GM18498 (cell line): ENCODE results near the gene YJU2.
"Not testable (repeated sequence)": the region's sequence is repeated elsewhere in the genome, so short reads cannot be mapped to it uniquely, and the experiment has no call there.

Experiments
- ATAC-seq: cut with Tn5 transposase; IDR thresholded peaks from one replicate; pipeline ENCODE4 v1.9.1; 2021; ENCODE audit warnings: mild to moderate bottlenecking, moderate library complexity; ENCODE audit not compliant: unreplicated experiment

The YJU2 gene

DNA sequence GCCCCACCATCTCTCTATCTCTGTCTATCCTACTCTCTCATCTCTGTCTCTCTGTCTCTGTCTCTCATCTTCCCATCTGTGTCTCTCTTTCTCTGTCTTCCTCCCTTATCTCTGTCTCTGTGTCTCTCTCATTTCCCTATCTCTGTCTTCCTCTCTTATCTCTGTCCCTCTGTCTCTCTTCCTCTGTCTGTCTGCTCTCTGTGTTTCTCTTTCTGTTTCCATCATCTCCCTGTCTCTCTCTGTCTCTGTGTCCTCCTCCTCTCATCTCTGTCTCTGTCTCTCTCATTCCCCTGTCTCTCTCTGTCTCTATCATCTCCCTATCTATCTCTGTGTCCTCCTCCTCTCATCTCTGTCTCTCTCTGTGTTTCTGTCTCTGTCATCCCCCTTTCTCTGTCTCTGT lies 19.1 kb upstream of the YJU2 start:
- no peak for ATAC-seq

- no peak for ATAC-seq
Observed at GRCh38 chr19:4228765-4229178, 18.1 kb upstream of the YJU2 start.

GRCh38 chr19:4229179-4229931 lies 17.5 kb upstream of the YJU2 start, which contains the start of gene EBI3:
Gene EBI3, plus strand, starts transcription at chr19:4229523. Its CDS starts 28 bp downstream, at chr19:4229551.
- ATAC-seq: peak; percentile 61

DNA sequence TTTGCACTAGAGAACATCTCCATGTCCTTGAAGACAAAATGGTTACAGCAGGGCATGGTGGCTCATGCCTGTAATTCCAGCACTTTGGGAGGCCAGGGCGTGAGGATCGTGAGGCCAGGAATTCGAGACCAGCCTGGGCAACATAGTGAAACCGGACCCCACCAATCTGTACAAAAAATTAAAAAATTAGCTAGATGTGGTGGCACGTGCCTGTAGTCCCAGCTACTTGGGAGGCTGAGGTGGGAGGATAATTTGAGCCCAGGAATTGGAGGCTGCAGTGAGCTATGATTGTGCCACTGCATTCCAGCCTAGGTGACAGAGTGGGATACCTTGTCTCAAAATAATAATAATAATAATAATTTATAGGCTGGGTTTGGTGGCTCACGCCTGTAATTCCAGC lies 16.6 kb upstream of the YJU2 start:
- not testable (repeated sequence) for ATAC-seq

DNA sequence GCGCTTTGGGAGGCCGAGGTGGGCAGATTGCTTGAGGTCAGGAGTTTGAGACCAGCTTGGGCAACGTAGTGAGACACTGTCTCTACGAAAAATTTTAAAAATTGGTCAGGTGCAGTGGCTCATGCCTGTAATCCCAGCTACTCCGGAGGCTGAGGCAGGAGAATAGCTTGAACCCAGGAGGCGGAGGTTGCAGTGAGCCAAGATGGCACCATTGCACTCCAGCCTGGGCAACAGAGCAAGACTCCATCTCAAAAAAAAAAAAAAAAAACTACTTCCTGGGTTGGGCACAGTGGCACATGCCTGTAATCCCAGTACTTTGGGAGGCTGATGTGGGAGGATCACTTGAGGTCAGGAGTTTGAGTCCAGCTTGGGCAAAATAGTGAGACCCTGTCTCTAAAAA lies 15.4 kb upstream of the YJU2 start:
- ATAC-seq: not testable (repeated sequence)

- ATAC-seq: not testable (repeated sequence)
Observed at GRCh38 chr19:4232139-4232538, 14.7 kb upstream of the YJU2 start.

- ATAC-seq: no peak
Observed at GRCh38 chr19:4232614-4233281, 14.1 kb upstream of the YJU2 start.

DNA sequence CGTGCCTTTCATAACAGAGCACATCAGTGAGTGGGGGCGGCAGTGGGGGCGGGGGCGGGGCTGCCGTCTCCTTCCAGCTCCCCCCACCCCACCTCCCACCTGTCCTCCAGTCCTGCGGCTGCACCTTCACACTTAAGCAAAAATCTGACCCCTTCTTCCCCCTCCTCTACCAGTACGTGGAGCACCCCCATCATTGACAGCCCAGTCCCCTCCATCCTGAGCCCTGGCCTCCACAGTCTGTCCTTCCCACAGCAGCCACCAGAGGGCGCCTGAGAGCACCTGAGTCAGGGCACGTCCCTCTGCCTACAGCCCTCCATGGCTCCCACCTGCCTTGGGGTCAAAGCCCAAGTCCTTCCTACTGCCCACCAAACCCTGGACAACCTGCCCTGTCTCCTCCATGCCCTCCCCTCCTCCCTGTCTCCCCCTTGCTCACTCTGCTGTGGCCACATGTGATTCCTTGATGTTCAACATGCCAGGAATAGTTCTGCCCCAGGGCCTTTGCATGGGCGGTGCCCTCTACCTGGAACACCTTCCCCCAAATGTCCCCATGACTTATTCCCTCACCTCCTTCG lies 13.5 kb upstream of the YJU2 start:
- ATAC-seq: no peak

DNA sequence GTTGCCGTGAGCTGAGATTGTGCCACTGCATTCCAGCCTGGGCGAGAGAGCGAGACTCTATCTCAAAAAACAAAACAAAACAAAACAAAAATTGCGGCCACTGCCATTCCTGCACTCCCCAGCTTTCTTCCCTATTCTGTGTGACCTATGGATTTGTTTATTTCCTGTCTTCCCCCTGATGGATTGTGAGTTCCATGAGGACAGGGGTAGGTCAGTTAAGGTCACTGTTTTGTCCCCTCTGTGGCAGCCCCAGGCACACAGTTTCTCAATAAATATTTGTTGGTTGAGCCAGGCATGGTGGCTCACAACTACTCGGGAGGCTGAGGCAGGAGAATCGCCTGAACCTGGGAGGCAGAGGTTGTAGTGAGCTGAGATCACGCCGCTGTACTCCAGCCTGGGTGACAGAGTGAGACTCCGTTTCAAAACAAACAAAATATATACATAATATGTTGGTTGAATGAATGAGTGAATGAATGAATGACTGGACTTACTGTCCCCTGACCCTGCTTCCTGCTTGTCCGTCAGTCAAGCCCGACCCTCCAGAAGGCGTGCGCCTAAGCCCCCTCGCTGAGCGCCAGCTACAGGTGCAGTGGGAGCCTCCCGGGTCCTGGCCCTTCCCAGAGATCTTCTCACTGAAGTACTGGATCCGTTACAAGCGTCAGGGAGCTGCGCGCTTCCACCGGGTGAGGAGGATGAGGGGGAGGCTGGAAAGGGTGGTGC lies 12.6 kb upstream of the YJU2 start:
- ATAC-seq: no peak

- ATAC-seq: no peak
Observed at GRCh38 chr19:4234862-4235201, 12.0 kb upstream of the YJU2 start.

DNA sequence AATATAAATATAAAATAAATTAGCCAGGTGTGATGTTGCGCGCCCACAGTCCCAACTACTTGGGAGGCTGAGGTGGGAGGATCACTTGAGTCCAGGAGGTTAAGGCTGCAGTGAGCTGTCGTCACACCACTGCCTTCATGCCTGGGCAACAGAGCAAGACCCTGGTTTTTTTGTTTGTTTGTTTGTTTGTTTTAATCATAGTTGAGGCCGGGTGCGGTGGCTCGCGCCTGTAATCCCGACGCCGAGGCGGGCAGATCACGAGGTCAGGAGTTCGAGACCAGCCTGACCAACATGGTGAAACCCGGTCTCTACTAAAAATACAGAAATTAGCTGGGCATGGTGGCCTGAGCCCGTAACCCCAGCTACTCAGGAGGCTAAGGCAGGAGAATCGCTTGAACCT lies 9.4 kb upstream of the YJU2 start:
- not testable (repeated sequence) for ATAC-seq

- no peak for ATAC-seq
Observed at GRCh38 chr19:4238831-4239230, 8.0 kb upstream of the YJU2 start.

- ATAC-seq: no peak
Observed at GRCh38 chr19:4241824-4242430, 5.0 kb upstream of the YJU2 start.

DNA sequence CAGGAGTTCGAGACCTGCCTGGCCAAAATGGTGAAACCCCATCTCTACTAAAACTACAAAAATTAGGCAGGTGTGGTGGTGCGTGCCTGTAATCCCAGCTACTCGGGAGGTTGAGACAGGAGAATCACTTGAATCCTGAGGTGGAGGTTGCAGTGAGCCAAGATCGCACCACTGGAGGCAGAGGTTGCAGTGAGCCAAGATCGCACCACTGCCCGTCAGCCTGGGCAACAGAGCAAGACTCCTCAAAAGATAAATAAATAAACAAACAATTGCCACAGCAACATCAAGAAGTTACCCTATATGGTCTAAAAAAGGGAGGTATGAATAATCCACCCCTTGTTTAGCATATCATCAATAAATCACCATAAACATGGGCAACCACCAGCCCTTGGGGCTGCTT lies 942 bp upstream of the YJU2 start:
- ATAC-seq: not testable (repeated sequence)

GRCh38 chr19:4256563-4256962 lies 9.7 kb downstream of the YJU2 start:
- no peak for ATAC-seq

DNA sequence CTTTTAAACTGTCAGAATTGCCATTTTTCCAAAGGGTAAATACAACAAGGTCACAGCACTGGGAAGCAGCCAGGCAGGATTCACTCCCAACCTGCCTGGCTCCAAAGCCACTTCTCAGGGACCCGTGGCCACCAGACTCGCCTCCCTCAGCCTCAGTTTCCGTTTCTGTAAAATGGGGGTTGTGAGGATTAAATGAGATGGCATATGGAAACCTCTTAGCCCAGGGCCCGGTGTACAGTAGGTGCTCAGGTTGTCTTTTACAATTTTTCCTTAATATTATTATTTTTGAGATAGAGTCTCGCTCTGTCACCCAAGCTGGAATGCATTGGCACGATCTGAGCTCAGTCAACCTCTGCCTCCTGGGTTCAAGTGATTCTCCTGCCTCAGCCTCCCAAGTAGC lies 10.1 kb downstream of the YJU2 start:
- no peak for ATAC-seq

DNA sequence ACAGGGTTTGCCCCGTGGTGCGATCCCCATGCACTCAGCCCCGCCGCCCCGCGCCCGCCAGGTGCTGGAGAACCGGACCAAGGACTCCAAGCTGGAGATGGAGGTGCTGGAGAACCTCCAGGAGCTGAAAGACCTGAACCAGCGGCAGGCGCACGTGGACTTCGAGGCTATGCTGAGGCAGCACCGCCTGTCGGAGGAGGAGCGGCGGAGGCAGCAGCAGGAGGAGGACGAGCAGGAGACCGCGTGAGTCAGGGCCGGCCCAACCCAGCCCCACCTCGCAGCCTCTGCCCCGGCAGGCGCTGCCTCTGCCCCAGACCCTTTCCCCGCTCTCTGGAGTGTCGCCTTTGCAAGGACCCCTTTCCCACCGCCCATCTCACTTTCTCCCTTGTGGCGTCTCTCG lies 11.3 kb downstream of the YJU2 start:
- no peak for ATAC-seq

GRCh38 chr19:4260613-4261191 lies 13.8 kb downstream of the YJU2 start:
- no peak for ATAC-seq

- no peak for ATAC-seq
Observed at GRCh38 chr19:4264812-4265211, 17.9 kb downstream of the YJU2 start.

- ATAC-seq: no peak
Observed at GRCh38 chr19:4266253-4267000, 19.5 kb downstream of the YJU2 start.
